Muscle layer of duodenum (tissue), 2 donors: Measurements from ENCODE around the gene TRMT11.
A peak's percentile ranks its signal among the peaks of the same experiment; 100 is the strongest.

Experiments used
- H3K27ac ChIP-seq: one replicate; pipeline ENCODE4 v1.7.0; 2013; ENCODE audit warnings: mild to moderate bottlenecking, low read length
- H3K27me3 ChIP-seq: one replicate; pipeline ENCODE4 v1.7.0; 2013; ENCODE audit warnings: low read depth, mild to moderate bottlenecking, control low read depth, low read length
- H3K36me3 ChIP-seq, 2 donors: one replicate each; pipeline ENCODE4 v1.7.0; 2013; ENCODE audit warnings: low read length in 2 of 2, control low read depth in 1 of 2, mild to moderate bottlenecking in 1 of 2; ENCODE audit not compliant: insufficient read depth in 2 of 2, control insufficient read depth in 1 of 2
- H3K4me1 ChIP-seq, 2 donors: one replicate each; pipeline ENCODE4 v1.7.0; 2013; ENCODE audit warnings: low read length in 2 of 2, mild to moderate bottlenecking in 2 of 2, control low read depth in 1 of 2, moderate library complexity in 1 of 2; ENCODE audit not compliant: insufficient read depth in 2 of 2, control insufficient read depth in 1 of 2
- H3K4me3 ChIP-seq, 2 donors: one replicate each; pipeline ENCODE4 v1.7.0; 2013; ENCODE audit warnings: low read length in 2 of 2, low read depth in 1 of 2, mild to moderate bottlenecking in 1 of 2
- H3K9me3 ChIP-seq, 2 donors: one replicate each; pipeline ENCODE4 v1.7.0; 2013; ENCODE audit warnings: low read length in 2 of 2, control low read depth in 1 of 2, mild to moderate bottlenecking in 1 of 2; ENCODE audit not compliant: control insufficient read depth in 1 of 2
- donor health status: healthy.

The TRMT11 gene

DNA sequence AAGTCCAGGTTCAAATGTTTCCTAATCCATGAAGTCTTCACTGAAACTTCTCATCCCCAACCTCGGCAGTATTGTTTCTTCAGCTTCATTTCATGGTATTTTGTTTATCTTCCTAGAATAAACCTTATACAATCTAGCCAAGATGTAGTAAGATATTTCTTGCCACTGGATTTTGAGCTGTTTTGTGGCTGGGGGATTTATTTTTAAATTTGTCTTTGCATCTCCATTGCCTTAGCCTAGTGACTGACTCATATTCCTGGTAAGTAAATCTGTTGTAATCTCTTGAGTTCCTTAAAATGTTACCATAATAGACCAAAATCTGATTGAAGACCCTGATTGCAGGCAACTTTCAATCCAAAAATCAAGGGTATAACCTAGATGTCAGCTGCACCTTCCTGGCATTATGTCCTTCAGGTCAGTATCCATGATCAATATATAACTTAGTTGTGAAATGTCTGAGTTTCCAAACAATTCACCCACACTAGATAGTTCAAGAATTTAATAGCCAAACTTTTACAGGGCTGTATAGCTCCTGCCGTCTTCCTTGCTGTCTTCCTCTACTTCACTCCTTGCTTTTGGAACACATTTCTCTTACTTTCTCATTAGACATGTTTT is 4.7 kb upstream of the TRMT11 start:
- H3K9me3 ChIP-seq, result no peaks in the 10 kb centered on the region
- no peaks in the 10 kb centered on the region for H3K36me3 ChIP-seq
- no peak overlapping the region for H3K27ac ChIP-seq
- H3K4me1 ChIP-seq, result no peaks in the 10 kb centered on the region
- no peak overlapping the region for H3K4me3 ChIP-seq
- H3K27me3 ChIP-seq, result no peaks in the 10 kb centered on the region

DNA sequence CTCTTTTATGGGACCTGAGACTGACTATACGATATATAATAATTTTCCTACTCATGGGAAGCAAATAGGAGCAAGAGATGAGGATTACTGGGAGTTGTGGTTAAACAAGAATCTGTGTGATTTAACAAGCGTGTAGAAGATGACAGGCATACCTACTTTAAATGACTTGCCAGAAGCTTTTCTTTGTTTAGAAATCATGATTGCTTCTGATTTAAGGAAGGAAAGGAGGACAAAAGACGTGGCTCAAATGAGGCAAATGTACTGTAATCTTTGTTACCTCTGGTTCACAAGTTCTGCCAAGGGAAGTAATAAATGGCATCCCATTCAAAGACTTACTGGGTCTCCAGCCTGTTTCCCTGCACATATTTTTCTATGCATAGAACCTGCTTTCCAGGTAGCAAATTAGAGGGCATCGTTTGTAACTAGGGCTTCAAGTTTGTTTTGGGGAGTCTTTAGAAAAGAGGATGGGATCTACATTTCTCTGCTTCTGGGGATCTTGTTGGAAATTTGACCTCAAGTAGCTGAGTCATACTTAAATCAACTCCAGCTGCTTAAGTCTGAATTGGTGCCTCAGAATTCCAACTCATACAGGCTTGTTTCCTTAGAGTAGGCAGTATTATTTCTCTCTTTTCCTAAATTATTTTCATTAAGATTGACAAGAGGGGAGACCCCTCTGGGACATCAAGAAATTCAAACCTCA is 2.9 kb upstream of the TRMT11 start:
- no peak overlapping the region for H3K4me3 ChIP-seq
- no peak overlapping the region for H3K27ac ChIP-seq
- no peaks in the 10 kb centered on the region for H3K27me3 ChIP-seq
- peaks cover 9 to 10% of the 10 kb centered on the region in 2 donors for H3K4me1 ChIP-seq
- no peaks in the 10 kb centered on the region for H3K9me3 ChIP-seq
- H3K36me3 ChIP-seq, result no peaks in the 10 kb centered on the region

DNA sequence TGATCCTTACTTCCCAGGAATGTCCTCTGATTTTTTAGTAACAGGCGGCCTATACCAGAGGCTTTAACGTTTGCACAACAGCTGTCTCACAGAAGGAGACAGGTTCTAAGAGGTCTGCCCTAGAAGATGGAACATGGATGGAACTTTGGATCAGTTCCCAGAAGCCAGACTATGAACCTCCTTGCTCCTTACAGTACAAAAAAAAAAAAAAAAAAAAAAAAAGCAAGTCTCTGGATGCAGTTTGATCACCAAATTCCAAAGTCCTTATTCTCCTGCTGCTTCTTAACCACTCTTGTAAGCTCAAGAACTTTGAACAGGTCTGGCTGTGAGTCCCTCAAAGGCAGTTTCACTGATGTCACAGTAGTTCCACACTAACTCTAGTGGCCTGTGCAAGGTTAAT is 2.0 kb upstream of the TRMT11 start:
- Histone ChIP-seq H3K9me3 (no peaks in the 10 kb centered on the region), H3K36me3 (no peaks in the 10 kb centered on the region), H3K4me3 (no peak overlapping the region), H3K27ac (no peak overlapping the region), H3K27me3 (no peaks in the 10 kb centered on the region), H3K4me1 (peaks cover 9 to 10% of the 10 kb centered on the region in 2 donors)

DNA sequence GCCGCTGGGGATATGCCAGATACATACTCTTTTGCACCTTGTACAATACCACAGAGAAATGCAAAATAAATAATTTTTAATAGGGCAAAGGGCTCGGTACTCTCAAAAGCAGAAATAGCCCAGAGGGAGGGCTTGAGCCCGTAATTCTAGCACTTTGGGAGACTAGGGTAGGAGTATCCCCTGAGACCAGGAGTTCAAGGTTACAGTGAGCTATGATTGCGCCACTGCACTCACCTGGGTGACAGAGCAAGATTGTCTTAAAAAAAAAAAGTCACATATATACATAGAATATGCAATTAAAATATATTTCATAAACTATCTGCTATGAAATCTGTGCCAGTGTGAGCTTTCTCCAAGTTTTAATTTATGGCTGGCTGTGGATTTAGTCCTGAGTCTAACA is 818 bp upstream of the TRMT11 start:
- Histone ChIP-seq H3K4me3 (peak overlapping the region; percentile 94 to 96), H3K9me3 (no peaks in the 10 kb centered on the region), H3K27me3 (no peaks in the 10 kb centered on the region), H3K36me3 (no peaks in the 10 kb centered on the region), H3K27ac (no peak overlapping the region), H3K4me1 (peaks cover 9 to 10% of the 10 kb centered on the region in 2 donors)

DNA sequence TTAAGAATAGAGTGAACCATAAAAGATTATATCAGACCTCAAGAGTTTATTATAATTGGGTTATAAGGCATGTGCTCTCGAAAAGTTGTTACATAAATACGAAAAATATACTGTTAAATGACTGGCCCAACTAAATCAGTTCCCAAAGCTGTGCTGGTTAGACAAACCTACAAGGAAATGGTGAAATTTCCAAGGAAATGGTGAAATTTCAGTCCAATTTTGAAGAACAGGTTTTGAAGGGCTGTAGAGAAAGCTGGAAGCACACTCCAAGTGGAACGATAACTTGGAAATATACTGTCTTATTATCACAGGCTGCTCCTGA is 400 bp upstream of the TRMT11 start:
- Histone ChIP-seq H3K4me1 (peaks cover 9 to 10% of the 10 kb centered on the region in 2 donors), H3K27ac (peak overlapping the region; percentile 89), H3K36me3 (no peaks in the 10 kb centered on the region), H3K27me3 (no peaks in the 10 kb centered on the region), H3K9me3 (no peaks in the 10 kb centered on the region), H3K4me3 (peak overlapping the region; percentile 94 to 96)

DNA sequence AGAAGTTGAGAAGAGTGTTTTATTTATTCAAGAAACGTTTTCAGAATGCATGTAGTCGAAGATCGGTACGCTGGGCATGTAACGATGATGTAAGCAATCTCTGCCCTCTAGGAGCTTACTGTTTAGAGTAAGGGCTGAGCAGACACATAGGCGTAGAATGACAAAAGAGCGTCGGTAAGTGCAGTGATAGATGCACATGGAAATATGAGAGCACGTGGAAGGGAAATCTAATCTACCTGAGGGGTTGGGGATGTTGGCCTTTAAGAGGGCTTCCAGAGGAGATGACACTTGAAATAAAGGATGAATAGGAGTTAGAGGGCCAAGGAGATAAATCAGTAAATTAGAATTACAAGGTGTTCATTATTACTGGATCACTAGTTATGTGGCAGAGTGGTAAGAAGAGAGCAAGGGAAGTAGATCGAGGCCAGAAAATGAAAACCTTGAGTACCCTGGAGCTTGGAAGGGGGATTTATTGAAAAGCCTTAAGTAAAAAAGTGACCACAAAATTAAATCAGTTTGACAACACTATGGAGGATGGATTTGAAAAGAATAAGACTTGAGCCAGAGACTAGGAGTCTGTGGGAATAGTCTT is 782 bp downstream of the TRMT11 start:
- H3K4me3 ChIP-seq, result peak overlapping the region; percentile 94 to 96
- H3K36me3 ChIP-seq, result no peaks in the 10 kb centered on the region
- peak overlapping the region; percentile 89 for H3K27ac ChIP-seq
- H3K9me3 ChIP-seq, result no peaks in the 10 kb centered on the region
- H3K27me3 ChIP-seq, result no peaks in the 10 kb centered on the region
- H3K4me1 ChIP-seq, result peaks cover 9 to 15% of the 10 kb centered on the region in 2 donors

DNA sequence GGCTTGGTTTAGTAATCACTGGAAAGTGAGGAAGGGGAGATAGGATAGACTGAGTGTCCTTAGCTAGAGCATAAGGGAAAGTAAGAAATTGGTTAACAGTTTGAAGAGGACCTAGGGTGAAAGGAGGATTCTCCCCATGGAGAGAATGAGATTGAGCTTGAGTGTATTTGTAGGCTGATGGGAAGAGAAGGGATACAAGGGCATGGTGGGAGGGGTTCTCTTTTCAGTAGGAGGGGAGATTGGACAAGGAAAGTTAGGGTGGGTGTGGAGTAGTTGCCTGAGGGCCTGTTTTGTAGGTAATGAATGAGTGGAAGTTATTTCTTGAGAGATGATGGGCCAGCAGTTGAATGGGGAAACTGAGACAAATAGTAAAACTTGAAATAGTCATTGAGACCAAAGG is 1.9 kb downstream of the TRMT11 start:
- no peak overlapping the region for H3K27ac ChIP-seq
- H3K9me3 ChIP-seq, result no peaks in the 10 kb centered on the region
- H3K4me1 ChIP-seq, result peaks cover 9 to 16% of the 10 kb centered on the region in 2 donors
- H3K27me3 ChIP-seq, result no peaks in the 10 kb centered on the region
- H3K4me3 ChIP-seq, result no peak overlapping the region
- H3K36me3 ChIP-seq, result no peaks in the 10 kb centered on the region

DNA sequence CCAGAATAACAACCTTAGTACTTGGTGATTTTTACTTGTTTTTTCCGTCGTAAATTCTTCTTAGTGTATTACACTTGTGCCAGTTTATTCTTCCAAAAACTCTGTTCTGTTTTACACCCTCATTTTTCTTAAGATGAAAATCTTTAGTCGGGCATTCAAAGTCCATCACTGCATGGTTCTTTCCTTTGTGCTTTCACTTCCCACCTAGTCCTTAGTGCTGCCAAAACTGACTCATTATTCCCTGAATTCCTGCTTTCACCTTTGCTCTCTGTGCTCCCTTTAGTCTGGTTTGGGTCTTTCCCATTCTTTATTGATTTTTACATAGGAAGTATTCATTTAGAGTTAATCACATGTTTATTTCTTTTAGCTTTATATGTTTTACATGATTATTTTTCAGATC is 3.3 kb downstream of the TRMT11 start:
- Histone ChIP-seq H3K36me3 (peaks cover 0 to under 1% of the 10 kb centered on the region in 2 donors), H3K27me3 (no peaks in the 10 kb centered on the region), H3K4me1 (peaks cover 9 to 16% of the 10 kb centered on the region in 2 donors), H3K9me3 (no peaks in the 10 kb centered on the region), H3K4me3 (no peak overlapping the region), H3K27ac (no peak overlapping the region)

DNA sequence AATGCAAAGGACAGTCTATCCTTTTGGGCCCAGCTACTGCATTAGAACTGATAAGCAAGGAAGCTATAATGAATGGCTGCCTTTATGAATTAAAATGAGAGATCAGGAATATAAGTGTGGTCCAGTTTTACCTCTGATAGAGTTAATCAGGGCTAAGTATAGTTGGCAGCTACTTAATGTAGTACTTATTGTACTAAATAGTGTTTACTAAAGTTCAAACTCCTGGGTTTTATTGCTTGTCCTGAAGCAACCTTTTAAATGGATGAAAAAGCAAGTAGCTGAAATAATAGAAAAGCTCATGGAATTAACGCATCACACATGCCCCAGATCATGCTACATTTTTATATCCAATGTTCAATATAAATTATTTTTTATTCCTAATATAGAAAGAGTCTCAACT is 5.3 kb downstream of the TRMT11 start:
- Histone ChIP-seq H3K9me3 (no peaks in the 10 kb centered on the region), H3K27ac (no peak overlapping the region), H3K27me3 (no peaks in the 10 kb centered on the region), H3K4me1 (peaks cover 9 to 22% of the 10 kb centered on the region in 2 donors), H3K36me3 (peaks cover 0 to 3% of the 10 kb centered on the region in 2 donors), H3K4me3 (no peak overlapping the region)

DNA sequence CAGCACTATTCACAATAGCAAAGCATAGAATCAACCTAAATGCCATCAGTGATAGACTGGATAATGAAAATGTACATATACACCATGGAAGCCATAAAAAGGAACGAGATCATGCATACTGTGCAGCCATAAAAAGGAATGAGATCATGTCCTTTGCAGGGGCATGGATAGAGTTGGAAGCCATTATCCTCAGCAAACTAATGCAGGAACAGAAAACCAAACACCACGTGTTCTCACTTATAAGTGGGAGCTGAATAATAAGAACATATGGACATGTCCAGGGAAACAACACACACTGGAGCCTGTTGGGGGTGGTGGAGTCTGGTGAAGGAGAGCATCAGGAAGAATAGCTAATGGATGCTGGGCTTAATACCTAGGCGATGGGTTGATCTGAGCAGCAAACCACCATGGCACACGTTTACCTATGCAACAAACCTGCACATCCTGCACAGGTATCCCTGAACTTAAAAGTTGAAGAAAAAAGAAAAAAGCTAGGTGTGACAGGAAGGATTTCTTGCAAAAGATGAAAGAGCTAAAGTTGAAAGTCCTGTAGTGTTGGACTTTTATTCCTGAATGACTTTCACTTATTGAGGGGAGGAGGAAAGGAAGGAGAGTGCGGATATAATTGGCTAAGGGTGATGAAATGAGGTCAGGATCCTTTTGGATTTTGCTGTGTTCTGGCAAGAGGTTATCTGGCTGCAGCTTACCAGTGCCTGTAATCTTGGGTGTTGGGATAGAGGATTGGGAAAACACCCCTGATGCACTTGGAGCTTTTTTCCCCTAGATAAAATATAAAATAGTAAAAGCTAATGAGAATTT is 8.5 kb downstream of the TRMT11 start:
- H3K27me3 ChIP-seq, result no peaks in the 10 kb centered on the region
- peaks cover 10 to 20% of the 10 kb centered on the region in 2 donors for H3K36me3 ChIP-seq
- no peaks in the 10 kb centered on the region for H3K9me3 ChIP-seq
- H3K4me3 ChIP-seq, result no peak overlapping the region
- H3K27ac ChIP-seq, result no peak overlapping the region
- H3K4me1 ChIP-seq, result peaks cover 0 to 12% of the 10 kb centered on the region in 2 donors

DNA sequence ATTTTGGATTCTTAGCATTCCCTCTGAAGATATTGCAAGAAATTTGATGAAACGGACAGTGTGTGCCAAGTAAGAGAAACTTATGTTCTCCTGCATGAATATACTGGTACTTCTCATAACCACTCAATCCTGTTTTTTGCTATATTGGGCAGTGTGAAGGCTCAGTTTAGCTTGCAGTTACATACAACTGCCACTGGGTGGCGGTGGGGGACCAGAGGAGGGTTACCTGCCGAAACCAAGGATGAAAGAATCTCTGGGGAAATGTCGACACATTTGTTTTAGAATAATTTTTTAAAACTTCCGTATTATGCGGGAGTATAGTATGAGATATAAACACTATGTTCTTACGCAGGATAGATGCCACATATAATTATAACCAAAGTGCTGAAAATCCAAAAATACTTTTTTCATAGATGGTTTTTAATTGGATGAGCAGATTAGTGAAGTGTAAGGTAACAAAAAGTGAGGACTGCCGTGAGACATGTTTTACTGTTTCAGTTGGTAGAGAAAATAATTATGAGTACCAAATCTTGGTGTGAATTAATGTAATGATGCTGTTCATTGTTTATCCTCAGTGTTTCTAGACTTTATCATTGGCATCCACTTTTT is 9.7 kb downstream of the TRMT11 start:
- H3K27me3 ChIP-seq, result no peaks in the 10 kb centered on the region
- no peaks in the 10 kb centered on the region for H3K9me3 ChIP-seq
- no peak overlapping the region for H3K4me3 ChIP-seq
- H3K4me1 ChIP-seq, result peaks cover 0 to 12% of the 10 kb centered on the region in 2 donors
- peaks cover 14 to 24% of the 10 kb centered on the region in 2 donors for H3K36me3 ChIP-seq
- no peak overlapping the region for H3K27ac ChIP-seq
